ENCODE data around the gene PLXDC1. TPM values are rescaled to one million over a fixed set of nuclear protein-coding genes. Genes with fewer than 3 reads are reported as not detected.

PLXDC1 gene
- total RNA-seq, 1 donor from 2014 or later: 0.46 TPM

- Mint-ChIP-seq H3K27me3 (ENCODE audit: low read depth) (peaks cover 30% of the 10 kb centered on the region), H3K27ac (no peak overlapping the region), H3K9me3 (peaks cover 3% of the 10 kb centered on the region), H3K36me3 (ENCODE audit: low read depth) (no peaks in the 10 kb centered on the region), H3K4me1 (ENCODE audit: low read depth) (peaks cover 14% of the 10 kb centered on the region), H3K4me3 (ENCODE audit: low read depth) (peak overlapping the region; percentile 86)
- intact Hi-C loops (cut with micrococcal nuclease): loop anchor here (10.0 kb wide), 1 partner anchor 69 kb away; no protein-coding TSS in a partner anchor
- DNase-seq (ENCODE audit: low spot score): no peak
Observed at GRCh38 chr17:39165178-39165840, 13.9 kb upstream of the PLXDC1 start.

- no peaks in the 10 kb centered on the region for H3K36me3 Mint-ChIP-seq (ENCODE audit: low read depth)
- peaks cover 14% of the 10 kb centered on the region for H3K4me1 Mint-ChIP-seq (ENCODE audit: low read depth)
- peak overlapping the region; percentile 13 for H3K27ac Mint-ChIP-seq
- H3K4me3 Mint-ChIP-seq (ENCODE audit: low read depth): peak overlapping the region; percentile 86
- H3K9me3 Mint-ChIP-seq: peaks cover 3% of the 10 kb centered on the region
- peaks cover 30% of the 10 kb centered on the region for H3K27me3 Mint-ChIP-seq (ENCODE audit: low read depth)
- intact Hi-C loops (cut with micrococcal nuclease): loop anchor here (10.0 kb wide), 1 partner anchor 70 kb away; no protein-coding TSS in a partner anchor
- peak; percentile 68 for DNase-seq (ENCODE audit: low spot score)
Observed at GRCh38 chr17:39164675-39165143, 13.3 kb upstream of the PLXDC1 start.

GRCh38 chr17:39161962-39162361, 10.5 kb upstream of the PLXDC1 start:
- Mint-ChIP-seq H3K9me3 (no peaks in the 10 kb centered on the region), H3K4me3 (ENCODE audit: low read depth) (no peak overlapping the region), H3K36me3 (ENCODE audit: low read depth) (no peaks in the 10 kb centered on the region), H3K27me3 (ENCODE audit: low read depth) (peaks cover 26% of the 10 kb centered on the region), H3K4me1 (ENCODE audit: low read depth) (peaks cover 8% of the 10 kb centered on the region), H3K27ac (no peak overlapping the region)
- intact Hi-C loops (cut with micrococcal nuclease): loop anchor here (10.0 kb wide), 1 partner anchor 73 kb away; no protein-coding TSS in a partner anchor
- DNase-seq (ENCODE audit: low spot score): no peak

- DNase-seq (ENCODE audit: low spot score): no peak
- Mint-ChIP-seq H3K27me3 (ENCODE audit: low read depth) (peaks cover 3% of the 10 kb centered on the region), H3K36me3 (ENCODE audit: low read depth) (no peaks in the 10 kb centered on the region), H3K9me3 (no peaks in the 10 kb centered on the region), H3K4me1 (ENCODE audit: low read depth) (no peaks in the 10 kb centered on the region), H3K27ac (no peak overlapping the region), H3K4me3 (ENCODE audit: low read depth) (no peak overlapping the region)
- intact Hi-C loops (cut with micrococcal nuclease): no loop called here
Observed at GRCh38 chr17:39158623-39159022, 7.2 kb upstream of the PLXDC1 start.

GRCh38 chr17:39156491-39156890, 5.1 kb upstream of the PLXDC1 start:
- H3K36me3 Mint-ChIP-seq (ENCODE audit: low read depth): no peaks in the 10 kb centered on the region
- no peak overlapping the region for H3K27ac Mint-ChIP-seq
- intact Hi-C loops (cut with micrococcal nuclease): no loop called here
- no peak overlapping the region for H3K4me3 Mint-ChIP-seq (ENCODE audit: low read depth)
- peaks cover 6% of the 10 kb centered on the region for H3K27me3 Mint-ChIP-seq (ENCODE audit: low read depth)
- no peak for DNase-seq (ENCODE audit: low spot score)
- peaks cover 16% of the 10 kb centered on the region for H3K4me1 Mint-ChIP-seq (ENCODE audit: low read depth)
- H3K9me3 Mint-ChIP-seq: no peaks in the 10 kb centered on the region

- H3K4me3 Mint-ChIP-seq (ENCODE audit: low read depth): no peak overlapping the region
- no peaks in the 10 kb centered on the region for H3K36me3 Mint-ChIP-seq (ENCODE audit: low read depth)
- no peaks in the 10 kb centered on the region for H3K9me3 Mint-ChIP-seq
- peaks cover 16% of the 10 kb centered on the region for H3K4me1 Mint-ChIP-seq (ENCODE audit: low read depth)
- no peak overlapping the region for H3K27ac Mint-ChIP-seq
- intact Hi-C loops (cut with micrococcal nuclease): no loop called here
- peaks cover 8% of the 10 kb centered on the region for H3K27me3 Mint-ChIP-seq (ENCODE audit: low read depth)
- no peak for DNase-seq (ENCODE audit: low spot score)
Observed at GRCh38 chr17:39155654-39156053, 4.2 kb upstream of the PLXDC1 start.

GRCh38 chr17:39153599-39154051, 2.2 kb upstream of the PLXDC1 start:
- intact Hi-C loops (cut with micrococcal nuclease): loop anchor here (1.0 to 5.0 kb wide), 9 partner anchors 44 to 401 kb away; partner anchors contain the start of genes CACNB1, LASP1, PIP4K2B and PSMB3
- H3K9me3 Mint-ChIP-seq: no peaks in the 10 kb centered on the region
- H3K27ac Mint-ChIP-seq: peak overlapping the region; percentile 84
- DNase-seq (ENCODE audit: low spot score): peak; percentile 84
- peaks cover 16% of the 10 kb centered on the region for H3K4me1 Mint-ChIP-seq (ENCODE audit: low read depth)
- H3K4me3 Mint-ChIP-seq (ENCODE audit: low read depth): peak overlapping the region; percentile 95
- H3K27me3 Mint-ChIP-seq (ENCODE audit: low read depth): peaks cover 26% of the 10 kb centered on the region
- H3K36me3 Mint-ChIP-seq (ENCODE audit: low read depth): no peaks in the 10 kb centered on the region

GRCh38 chr17:39151943-39152818, 744 bp upstream of the PLXDC1 start:
- Mint-ChIP-seq H3K9me3 (no peaks in the 10 kb centered on the region), H3K4me1 (ENCODE audit: low read depth) (peaks cover 16% of the 10 kb centered on the region), H3K27ac (no peak overlapping the region), H3K4me3 (ENCODE audit: low read depth) (peak overlapping the region; percentile 95), H3K36me3 (ENCODE audit: low read depth) (no peaks in the 10 kb centered on the region), H3K27me3 (ENCODE audit: low read depth) (peaks cover 29% of the 10 kb centered on the region)
- intact Hi-C loops (cut with micrococcal nuclease): loop anchor here (5.0 kb wide), 8 partner anchors 45 to 400 kb away; partner anchors contain the start of genes CACNB1, LASP1, PIP4K2B and PSMB3
- DNase-seq (ENCODE audit: low spot score): no peak

GRCh38 chr17:39150795-39151149, 665 bp downstream of the PLXDC1 start:
- Mint-ChIP-seq H3K36me3 (ENCODE audit: low read depth) (no peaks in the 10 kb centered on the region), H3K27me3 (ENCODE audit: low read depth) (peaks cover 29% of the 10 kb centered on the region), H3K4me1 (ENCODE audit: low read depth) (peaks cover 16% of the 10 kb centered on the region), H3K4me3 (ENCODE audit: low read depth) (peak overlapping the region; percentile 23), H3K27ac (no peak overlapping the region), H3K9me3 (no peaks in the 10 kb centered on the region)
- intact Hi-C loops (cut with micrococcal nuclease): loop anchor here (5.0 kb wide), 8 partner anchors 47 to 398 kb away; partner anchors contain the start of genes CACNB1, LASP1, PIP4K2B and PSMB3
- DNase-seq (ENCODE audit: low spot score): no peak

GRCh38 chr17:39150104-39150634, 1.3 kb downstream of the PLXDC1 start:
- no peak overlapping the region for H3K27ac Mint-ChIP-seq
- H3K9me3 Mint-ChIP-seq: no peaks in the 10 kb centered on the region
- peaks cover 29% of the 10 kb centered on the region for H3K27me3 Mint-ChIP-seq (ENCODE audit: low read depth)
- no peaks in the 10 kb centered on the region for H3K36me3 Mint-ChIP-seq (ENCODE audit: low read depth)
- peak overlapping the region; percentile 4 for H3K4me3 Mint-ChIP-seq (ENCODE audit: low read depth)
- peaks cover 16% of the 10 kb centered on the region for H3K4me1 Mint-ChIP-seq (ENCODE audit: low read depth)
- DNase-seq (ENCODE audit: low spot score): no peak
- intact Hi-C loops (cut with micrococcal nuclease): loop anchor here (5.0 kb wide), 8 partner anchors 47 to 398 kb away; partner anchors contain the start of genes CACNB1, LASP1, PIP4K2B and PSMB3

- DNase-seq (ENCODE audit: low spot score): no peak
- Mint-ChIP-seq H3K27me3 (ENCODE audit: low read depth) (peaks cover 29% of the 10 kb centered on the region), H3K27ac (no peak overlapping the region), H3K9me3 (no peaks in the 10 kb centered on the region), H3K36me3 (ENCODE audit: low read depth) (no peaks in the 10 kb centered on the region), H3K4me3 (ENCODE audit: low read depth) (no peak overlapping the region), H3K4me1 (ENCODE audit: low read depth) (peaks cover 8% of the 10 kb centered on the region)
- intact Hi-C loops (cut with micrococcal nuclease): no loop called here
Observed at GRCh38 chr17:39147221-39148185, 3.9 kb downstream of the PLXDC1 start.
